Cardiac fibroblast (primary cell): Measurements from ENCODE around the gene PIM2.
"Not testable (repeated sequence)": the region's sequence is repeated elsewhere in the genome, so short reads cannot be mapped to it uniquely, and the experiment has no call there.

ENCODE experiments used
- DNase-seq, 2 donors: peaks; one replicate each; pipeline versions ENCODE4 v3.0.0 to v3.0.0-alpha.2; 2010; ENCODE audit warnings: low read depth in 2 of 2
- H3K4me3 ChIP-seq, 2 donors: replicated peaks in 1 of 2; 1 replicate in 1 of 2; 2 replicates in 1 of 2; pipeline ENCODE4 v1.5.1; 2011; ENCODE audit warnings: low read depth in 2 of 2, low read length in 2 of 2, mild to moderate bottlenecking in 2 of 2, moderate library complexity in 1 of 2
- CTCF ChIP-seq: IDR thresholded peaks from one replicate; pipeline ENCODE4 v1.5.1; 2011; ENCODE audit warnings: low read depth, mild to moderate bottlenecking, low read length, inconsistent platforms

The PIM2 gene

GRCh38 chrX:48891402-48892288 is 27.2 kb downstream of the PIM2 start:
- peak overlapping the region; percentile 41 to 52 for H3K4me3 ChIP-seq
- DNase-seq = peak; percentile 86 to 93
- TF ChIP-seq CTCF = peak; percentile 44

- H3K4me3 ChIP-seq = peak overlapping the region; percentile 39 to 52
- no peak for TF ChIP-seq CTCF
- DNase-seq = no peak
Measured at GRCh38 chrX:48890934-48891401, 27.9 kb downstream of the PIM2 start.

- peak overlapping the region in 1 of 2 donors; percentile 52 for H3K4me3 ChIP-seq
- no peak for TF ChIP-seq CTCF
- no peak for DNase-seq
Measured at GRCh38 chrX:48890296-48890925, 28.4 kb downstream of the PIM2 start.

- not testable (repeated sequence) for H3K4me3 ChIP-seq
Measured at GRCh38 chrX:48886586-48886985, 32.2 kb downstream of the PIM2 start.

GRCh38 chrX:48883729-48884128 is 35.1 kb downstream of the PIM2 start:
- no peak for TF ChIP-seq CTCF
- H3K4me3 ChIP-seq = no peak overlapping the region
- DNase-seq = no peak

More at GRCh38 chrX:48886586-48886985, 32.2 kb downstream of the PIM2 start:
- DNase-seq = not testable (repeated sequence)

- DNase-seq = not testable (repeated sequence)
Measured at GRCh38 chrX:48876944-48877343, 41.9 kb downstream of the PIM2 start.

GRCh38 chrX:48872017-48872416 is 46.8 kb downstream of the PIM2 start:
- H3K4me3 ChIP-seq, DNase-seq: not testable (repeated sequence)

More at GRCh38 chrX:48876944-48877343, 41.9 kb downstream of the PIM2 start:
- not testable (repeated sequence) for H3K4me3 ChIP-seq

- no peak for TF ChIP-seq CTCF
- H3K4me3 ChIP-seq = no peak overlapping the region
- peak; percentile 25 to 34 for DNase-seq
Measured at GRCh38 chrX:48864210-48864609, 54.6 kb downstream of the PIM2 start.
